Activated T-cell treated with anti-CD3 and anti-CD28 coated beads, Interleukin-2, amount 50 U/mL, for 72 hours (primary cell): Measurements from ENCODE around the gene PIK3R5. TPM values are rescaled to one million over a fixed set of nuclear protein-coding genes. Genes with fewer than 3 reads are reported as not detected.

ENCODE experiments used
- ATAC-seq, 2 donors: fragments of 150-1000 bp; cut with Tn5 transposase; replicated peaks in 1 of 2; 2 replicates each; pipeline ENCODE4 v1.10.0; 2021; ENCODE audit warnings: moderate library complexity in 2 of 2, mild to moderate bottlenecking in 1 of 2
- DNase-seq, 2 donors: peaks; one replicate each; pipeline ENCODE4 v3.0.0; 2021 to 2022; ENCODE audit warnings: mixed read lengths in 1 of 2
- H3K27ac Mint-ChIP-seq: one replicate; pipeline ENCODE4 v1.8.0; 2022; ENCODE audit warnings: mild to moderate bottlenecking, moderate library complexity, mixed read lengths
- H3K27me3 Mint-ChIP-seq: one replicate; pipeline ENCODE4 v1.8.0; 2022; ENCODE audit warnings: low read depth, mixed read lengths
- H3K36me3 Mint-ChIP-seq, 2 donors: one replicate each; pipeline ENCODE4 v1.8.0; 2022; ENCODE audit warnings: mixed read lengths in 2 of 2, mild to moderate bottlenecking in 1 of 2; ENCODE audit not compliant: insufficient read depth in 2 of 2
- H3K4me1 Mint-ChIP-seq: one replicate; pipeline ENCODE4 v1.8.0; 2022; ENCODE audit warnings: low read depth, mixed read lengths
- H3K4me3 Mint-ChIP-seq, 2 donors: one replicate each; pipeline ENCODE4 v1.8.0; 2022; ENCODE audit warnings: mild to moderate bottlenecking in 2 of 2, mixed read lengths in 2 of 2, moderate library complexity in 2 of 2
- H3K9me3 Mint-ChIP-seq, 2 donors: one replicate each; pipeline ENCODE4 v1.8.0; 2022; ENCODE audit warnings: mixed read lengths in 2 of 2
- total RNA-seq, 2 donors: library from RNA; stranded (reverse); gene quantifications; one replicate each; pipeline ENCODE4 v1.2.3, GENCODE V29; 2022

Gene PIK3R5
- total RNA-seq, 2 donors from 2014 or later: 43.0 to 45.4 TPM

- DNase-seq (peak; percentile 51 to 65), ATAC-seq (peak; percentile 82 to 85)
- peak overlapping the region; percentile 72 for H3K27ac Mint-ChIP-seq
- no peaks in the 10 kb centered on the region for H3K27me3 Mint-ChIP-seq
- H3K36me3 Mint-ChIP-seq: peaks cover 22 to 39% of the 10 kb centered on the region in 2 donors
- peaks cover 97% of the 10 kb centered on the region for H3K4me1 Mint-ChIP-seq
- H3K9me3 Mint-ChIP-seq: peaks cover 2 to 8% of the 10 kb centered on the region in 2 donors
- peak overlapping the region; percentile 81 to 90 for H3K4me3 Mint-ChIP-seq
Measured at GRCh38 chr17:8956465-8956902, 9.0 kb downstream of the PIK3R5 start.

- DNase-seq: no peak
Measured at GRCh38 chr17:8955021-8955959, 10.2 kb downstream of the PIK3R5 start.

GRCh38 chr17:8954339-8954738, 11.2 kb downstream of the PIK3R5 start:
- DNase-seq: peak; percentile 75
- H3K36me3 Mint-ChIP-seq: peaks cover 27 to 45% of the 10 kb centered on the region in 2 donors

More at GRCh38 chr17:8955021-8955959, 10.2 kb downstream of the PIK3R5 start:
- Mint-ChIP-seq H3K9me3 (peaks cover 8% of the 10 kb centered on the region in 2 donors), H3K36me3 (peaks cover 25 to 47% of the 10 kb centered on the region in 2 donors), H3K27ac (peak overlapping the region; percentile 87), H3K4me1 (peaks cover 99% of the 10 kb centered on the region), H3K4me3 (peak overlapping the region; percentile 81 to 90), H3K27me3 (no peaks in the 10 kb centered on the region)
- peak in 1 of 2 donors; percentile 1 for ATAC-seq

GRCh38 chr17:8953156-8953885, 12.2 kb downstream of the PIK3R5 start:
- H3K27ac Mint-ChIP-seq: no peak overlapping the region
- peaks cover 99% of the 10 kb centered on the region for H3K4me1 Mint-ChIP-seq
- ATAC-seq (no peak), DNase-seq (no peak)
- peaks cover 24 to 38% of the 10 kb centered on the region in 2 donors for H3K36me3 Mint-ChIP-seq
- peaks cover 8% of the 10 kb centered on the region in 2 donors for H3K9me3 Mint-ChIP-seq
- H3K4me3 Mint-ChIP-seq: no peak overlapping the region
- no peaks in the 10 kb centered on the region for H3K27me3 Mint-ChIP-seq

More at GRCh38 chr17:8954339-8954738, 11.2 kb downstream of the PIK3R5 start:
- Mint-ChIP-seq H3K27ac (peak overlapping the region; percentile 92), H3K4me1 (peaks cover 99% of the 10 kb centered on the region), H3K27me3 (no peaks in the 10 kb centered on the region), H3K9me3 (peaks cover 8% of the 10 kb centered on the region in 2 donors), H3K4me3 (peak overlapping the region; percentile 81 to 90)
- ATAC-seq: peak; percentile 55 to 65

- no peak for DNase-seq
- Mint-ChIP-seq H3K4me3 (peak overlapping the region in 1 of 2 donors; percentile 49), H3K27me3 (no peaks in the 10 kb centered on the region), H3K27ac (peak overlapping the region; percentile 40), H3K9me3 (peaks cover 7 to 8% of the 10 kb centered on the region in 2 donors), H3K36me3 (peaks cover 24 to 35% of the 10 kb centered on the region in 2 donors), H3K4me1 (peaks cover 97% of the 10 kb centered on the region)
- ATAC-seq: no peak
Measured at GRCh38 chr17:8952191-8952590, 13.3 kb downstream of the PIK3R5 start.

- peak overlapping the region; percentile 25 to 49 for H3K4me3 Mint-ChIP-seq
- ATAC-seq: no peak
Measured at GRCh38 chr17:8951206-8951605, 14.3 kb downstream of the PIK3R5 start.

GRCh38 chr17:8949061-8949661, 16.3 kb downstream of the PIK3R5 start:
- peak overlapping the region; percentile 48 to 63 for H3K4me3 Mint-ChIP-seq
- H3K4me1 Mint-ChIP-seq: peaks cover 97% of the 10 kb centered on the region
- DNase-seq (peak; percentile 48 to 56), ATAC-seq (peak; percentile 79 to 82)
- H3K9me3 Mint-ChIP-seq: peaks cover 8% of the 10 kb centered on the region in 2 donors
- H3K36me3 Mint-ChIP-seq: peaks cover 22 to 33% of the 10 kb centered on the region in 2 donors
- no peaks in the 10 kb centered on the region for H3K27me3 Mint-ChIP-seq
- H3K27ac Mint-ChIP-seq: peak overlapping the region; percentile 59

More at GRCh38 chr17:8951206-8951605, 14.3 kb downstream of the PIK3R5 start:
- H3K27me3 Mint-ChIP-seq: no peaks in the 10 kb centered on the region
- H3K36me3 Mint-ChIP-seq: peaks cover 26 to 35% of the 10 kb centered on the region in 2 donors
- H3K4me1 Mint-ChIP-seq: peaks cover 97% of the 10 kb centered on the region
- DNase-seq: no peak
- H3K9me3 Mint-ChIP-seq: peaks cover 7 to 8% of the 10 kb centered on the region in 2 donors
- peak overlapping the region; percentile 49 for H3K27ac Mint-ChIP-seq

- H3K4me1 Mint-ChIP-seq: peaks cover 90% of the 10 kb centered on the region
- ATAC-seq: peak; percentile 8 to 14
- peak overlapping the region; percentile 48 to 63 for H3K4me3 Mint-ChIP-seq
- peaks cover 8 to 9% of the 10 kb centered on the region in 2 donors for H3K9me3 Mint-ChIP-seq
- peaks cover 25 to 36% of the 10 kb centered on the region in 2 donors for H3K36me3 Mint-ChIP-seq
- DNase-seq: no peak
- no peaks in the 10 kb centered on the region for H3K27me3 Mint-ChIP-seq
- peak overlapping the region; percentile 59 for H3K27ac Mint-ChIP-seq
Measured at GRCh38 chr17:8948462-8948861, 17.0 kb downstream of the PIK3R5 start.

GRCh38 chr17:8947201-8947600, 18.3 kb downstream of the PIK3R5 start:
- Mint-ChIP-seq H3K9me3 (peaks cover 7 to 8% of the 10 kb centered on the region in 2 donors), H3K4me1 (peaks cover 88% of the 10 kb centered on the region), H3K36me3 (peaks cover 24 to 34% of the 10 kb centered on the region in 2 donors), H3K27me3 (no peaks in the 10 kb centered on the region), H3K4me3 (peak overlapping the region; percentile 2 to 36), H3K27ac (no peak overlapping the region)
- DNase-seq (no peak), ATAC-seq (no peak)

- H3K4me3 Mint-ChIP-seq: peak overlapping the region in 1 of 2 donors; percentile 11
- no peaks in the 10 kb centered on the region for H3K27me3 Mint-ChIP-seq
- DNase-seq: peak in 1 of 2 donors; percentile 48
- H3K36me3 Mint-ChIP-seq: peaks cover 23 to 27% of the 10 kb centered on the region in 2 donors
- H3K9me3 Mint-ChIP-seq: peaks cover 4 to 6% of the 10 kb centered on the region in 2 donors
- ATAC-seq: peak; percentile 24 to 28
- H3K27ac Mint-ChIP-seq: no peak overlapping the region
- peaks cover 88% of the 10 kb centered on the region for H3K4me1 Mint-ChIP-seq
Measured at GRCh38 chr17:8946476-8946875, 19.0 kb downstream of the PIK3R5 start.

GRCh38 chr17:8946071-8946470, 19.4 kb downstream of the PIK3R5 start:
- Mint-ChIP-seq H3K27me3 (no peaks in the 10 kb centered on the region), H3K36me3 (peaks cover 20 to 23% of the 10 kb centered on the region in 2 donors), H3K27ac (no peak overlapping the region), H3K9me3 (peaks cover 3 to 4% of the 10 kb centered on the region in 2 donors), H3K4me3 (no peak overlapping the region), H3K4me1 (peaks cover 88% of the 10 kb centered on the region)
- ATAC-seq (no peak), DNase-seq (no peak)

GRCh38 chr17:8944748-8945147, 20.8 kb downstream of the PIK3R5 start:
- no peak overlapping the region for H3K4me3 Mint-ChIP-seq
- DNase-seq (no peak), ATAC-seq (no peak)
- H3K27me3 Mint-ChIP-seq: no peaks in the 10 kb centered on the region
- H3K36me3 Mint-ChIP-seq: peaks cover 16 to 17% of the 10 kb centered on the region in 2 donors
- H3K9me3 Mint-ChIP-seq: peaks cover 0 to 4% of the 10 kb centered on the region in 2 donors
- peaks cover 88% of the 10 kb centered on the region for H3K4me1 Mint-ChIP-seq
- no peak overlapping the region for H3K27ac Mint-ChIP-seq
